Sciatic nerve (tissue), 2 donors: ENCODE measurements around the gene THAP7. TPM values are rescaled to one million over a fixed set of nuclear protein-coding genes. Genes with fewer than 3 reads are reported as not detected.

Source experiments
- ATAC-seq: fragments of 200-7000 bp; cut with Tn5 transposase; one replicate; pipeline ENCODE4 v1.9.1; 2020; ENCODE audit warnings: mild to moderate bottlenecking, moderate library complexity
- DNase-seq: peaks from one replicate; pipeline ENCODE4 v3.0.0-alpha.2; 2020; ENCODE audit warnings: low spot score
- intact Hi-C: fragments of 100-400 bp; cut with DNase I; formaldehyde crosslinking; loops from one replicate; pipeline ENCODE4 v1.14.2; 2022
- total RNA-seq: library from RNA; stranded (reverse); fragmentation: NEBNext Ultra II Directional; extraction: Animal tissue kit (Norgen Biotek cat#: 25700); gene quantifications from one replicate; pipeline ENCODE4 v1.2.1, GENCODE V29; 2021
- donor health status: DM: no; HTN: no; CAD: no.
- donor health status: DM: no; HTN: no; CAD: no.

The THAP7 gene
- total RNA-seq, 1 donor from 2014 or later, result 21.9 TPM

DNA sequence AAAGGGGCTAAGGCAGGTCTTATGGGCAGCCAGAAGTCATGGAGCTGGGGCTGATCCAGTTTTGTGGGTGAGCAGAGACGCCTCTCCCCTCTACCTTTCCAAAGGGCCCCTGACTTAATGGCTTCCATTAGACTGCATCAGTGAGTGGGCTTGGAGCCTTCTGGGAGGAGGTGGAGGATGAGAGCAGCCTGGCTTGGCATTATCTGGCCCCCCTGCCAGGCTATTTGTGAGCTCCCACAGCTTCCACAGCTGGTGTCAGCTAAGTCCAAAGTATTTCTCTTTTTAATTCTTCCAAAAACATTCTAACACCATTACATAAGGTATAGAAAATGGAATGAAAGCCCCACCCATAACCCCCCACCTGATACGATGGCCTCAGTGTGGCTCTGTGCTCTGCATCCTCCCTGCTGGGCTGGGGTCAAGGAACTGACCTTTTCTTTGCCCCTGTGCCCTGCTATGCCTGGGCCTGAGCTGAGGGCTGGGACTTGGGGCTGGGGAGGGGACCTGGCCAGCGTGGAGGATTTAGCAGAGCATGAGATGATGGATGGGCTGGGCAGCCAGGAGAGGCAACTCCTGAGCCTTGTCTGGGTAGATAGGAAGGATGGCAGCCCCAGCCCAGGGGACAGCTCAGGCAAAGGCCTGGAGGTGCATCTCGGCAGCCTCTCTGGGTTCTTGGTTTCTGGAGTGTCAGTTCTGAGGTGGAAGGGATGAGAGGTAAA lies 30.8 kb downstream of the THAP7 start:
- ATAC-seq (no peak), DNase-seq (no peak)
- intact Hi-C loops, result no loop called here

DNA sequence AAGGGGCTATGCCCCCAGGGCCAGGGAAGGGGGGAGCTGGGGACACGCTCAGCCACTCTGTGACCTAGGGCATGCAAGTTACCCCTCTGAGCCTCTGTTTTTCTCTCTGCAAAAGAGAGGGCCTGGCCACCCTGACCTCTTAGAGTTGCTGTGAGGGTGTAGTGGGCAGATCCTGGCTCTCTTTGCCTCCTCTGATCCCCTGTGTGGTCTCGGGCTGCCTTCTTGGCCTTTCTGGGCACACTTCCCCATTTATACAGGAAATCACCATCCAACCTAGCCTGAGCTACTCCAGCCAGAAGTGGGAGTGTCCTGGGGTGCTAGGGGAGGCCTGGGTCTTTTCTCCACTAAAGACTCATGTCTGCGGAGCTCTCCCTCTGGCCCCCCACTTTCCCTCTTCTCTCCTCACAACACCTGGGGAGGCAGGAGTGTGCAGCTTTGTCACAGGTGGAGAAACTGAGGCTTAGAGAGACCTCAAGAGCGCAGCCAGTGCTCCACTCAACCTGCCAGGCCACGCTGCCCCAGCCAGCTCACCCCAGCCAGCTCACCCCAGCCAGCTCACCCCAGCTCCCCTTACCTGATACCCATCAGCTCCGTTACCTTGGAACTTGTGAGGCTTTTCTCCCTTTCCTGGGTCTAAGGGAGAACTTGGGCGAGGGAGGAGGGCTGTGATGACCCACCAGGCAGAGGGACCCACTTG lies 33.5 kb downstream of the THAP7 start:
- ATAC-seq (no peak), DNase-seq (no peak)
- intact Hi-C loops, result no loop called here

DNA sequence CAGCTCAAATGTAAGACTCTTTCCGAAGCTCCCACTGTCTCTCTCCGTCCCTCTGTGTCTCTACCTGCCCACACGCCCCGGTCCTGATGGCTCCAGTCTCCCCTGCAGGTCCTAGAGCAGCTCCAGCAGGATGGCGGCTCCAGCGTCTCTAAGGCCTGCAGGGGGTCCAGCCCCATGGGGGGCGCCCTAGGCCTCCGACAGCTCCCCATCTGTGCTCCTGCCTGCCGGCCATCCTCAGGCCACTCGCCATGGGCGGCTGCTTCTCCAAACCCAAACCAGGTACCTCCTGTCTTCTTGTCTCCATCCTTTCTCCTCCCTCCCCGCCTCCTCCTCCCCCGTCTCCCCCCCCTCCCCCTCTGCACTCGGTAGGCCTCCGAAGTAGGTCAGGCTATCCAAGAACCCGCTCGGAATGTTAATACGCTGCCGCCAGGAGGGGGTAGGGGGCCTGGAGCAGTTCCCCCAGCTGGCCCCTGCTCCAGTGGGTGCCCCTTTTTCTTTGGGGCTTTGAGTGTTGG lies 34.2 kb downstream of the THAP7 start:
- no peak for DNase-seq
- ATAC-seq, result no peak
- intact Hi-C loops, result no loop called here

DNA sequence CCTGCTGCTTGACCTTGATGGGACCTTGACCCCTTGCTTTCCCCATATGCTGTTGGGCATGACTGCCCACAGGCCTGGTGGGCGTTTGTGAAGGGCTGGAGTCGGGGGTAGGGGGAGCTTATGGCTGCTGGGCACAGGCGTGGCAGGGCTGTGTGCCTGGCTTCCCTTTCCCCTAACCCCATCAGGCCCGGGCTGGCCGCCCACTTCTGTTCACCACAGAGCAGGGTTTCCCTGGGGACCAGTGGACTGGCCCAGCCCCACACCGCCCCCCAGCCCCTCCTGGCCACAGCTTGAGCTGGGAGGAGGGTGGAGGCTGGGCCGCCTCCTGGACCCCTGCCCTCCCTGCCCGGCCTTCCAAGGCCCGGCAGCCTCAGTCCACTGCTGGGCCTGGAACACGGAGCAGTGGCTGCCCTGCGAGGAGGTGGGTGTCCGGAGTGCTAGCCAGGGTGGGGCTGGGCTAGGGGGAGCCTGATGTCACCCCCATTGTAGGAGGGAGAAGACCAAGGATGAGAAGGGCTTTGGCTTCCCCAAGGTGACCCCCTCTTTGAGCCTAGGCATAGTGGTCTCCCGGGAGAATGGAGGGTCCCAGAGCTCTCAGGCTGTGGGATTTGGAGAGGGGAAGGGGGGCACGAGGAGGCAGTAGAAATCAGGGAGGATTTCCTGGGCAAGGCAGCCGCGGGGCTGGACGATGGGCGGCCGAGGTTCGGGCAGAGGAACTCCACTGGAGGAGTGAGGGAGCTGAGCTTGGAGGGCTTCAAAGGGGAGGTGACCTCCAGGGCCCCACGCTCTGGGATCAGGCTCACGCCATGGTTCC lies 34.8 kb downstream of the THAP7 start, which contains the start of gene AIFM3:
Gene AIFM3 (plus strand): TSS at position 373 of the 814 bp plus-strand sequence. CDS start 690 bp downstream, outside the sequence.
- DNase-seq (no peak), ATAC-seq (no peak)
- intact Hi-C loops, result no loop called here

DNA sequence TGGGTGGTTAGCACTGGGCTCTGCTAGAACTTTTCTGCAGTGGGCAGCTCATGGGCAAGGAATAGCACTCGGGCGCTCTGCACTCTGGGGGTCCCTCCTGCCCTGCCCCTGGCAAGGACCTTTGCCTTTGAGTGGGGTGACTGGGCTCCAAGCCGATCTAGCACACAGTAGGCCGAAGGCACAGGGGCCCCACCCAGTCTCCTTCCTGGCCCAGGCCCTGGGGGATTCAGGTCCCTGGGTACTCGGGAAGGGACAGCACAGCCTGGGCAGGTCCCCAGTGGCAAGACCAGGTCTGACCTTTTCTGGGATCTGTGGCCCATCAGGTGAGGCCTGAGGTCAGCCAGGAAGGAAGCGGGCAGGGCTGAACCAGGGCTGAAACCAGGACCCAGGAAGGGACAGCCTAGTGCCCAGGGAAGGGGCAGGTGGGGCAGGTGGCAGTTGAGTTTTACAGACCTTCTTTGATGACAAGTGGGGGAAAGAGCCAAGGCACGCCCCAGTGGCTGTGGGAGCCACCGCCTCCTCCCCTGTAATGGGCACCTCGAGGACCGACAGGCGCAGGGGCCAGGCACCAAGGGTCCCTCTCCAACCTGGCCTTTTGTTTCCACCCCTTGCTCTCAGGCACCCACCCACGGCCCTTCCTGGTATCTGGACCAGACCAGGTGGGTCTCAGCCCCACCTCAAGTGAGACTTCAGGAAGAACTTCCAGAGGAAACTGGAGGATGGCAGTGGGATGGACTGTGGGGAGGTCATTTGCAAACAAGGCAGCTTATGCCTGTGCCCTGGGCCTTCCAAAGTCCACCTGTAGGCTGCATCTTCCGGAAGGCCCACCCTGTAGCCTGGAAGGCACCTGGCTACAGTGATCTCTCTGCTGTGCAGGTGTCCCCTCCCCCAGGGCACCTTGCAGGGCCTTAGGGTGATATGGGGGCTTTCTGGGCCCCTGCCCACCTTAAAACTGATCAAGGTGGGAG lies 35.7 kb downstream of the THAP7 start:
- DNase-seq, result no peak
- intact Hi-C loops, result no loop called here
- no peak for ATAC-seq

DNA sequence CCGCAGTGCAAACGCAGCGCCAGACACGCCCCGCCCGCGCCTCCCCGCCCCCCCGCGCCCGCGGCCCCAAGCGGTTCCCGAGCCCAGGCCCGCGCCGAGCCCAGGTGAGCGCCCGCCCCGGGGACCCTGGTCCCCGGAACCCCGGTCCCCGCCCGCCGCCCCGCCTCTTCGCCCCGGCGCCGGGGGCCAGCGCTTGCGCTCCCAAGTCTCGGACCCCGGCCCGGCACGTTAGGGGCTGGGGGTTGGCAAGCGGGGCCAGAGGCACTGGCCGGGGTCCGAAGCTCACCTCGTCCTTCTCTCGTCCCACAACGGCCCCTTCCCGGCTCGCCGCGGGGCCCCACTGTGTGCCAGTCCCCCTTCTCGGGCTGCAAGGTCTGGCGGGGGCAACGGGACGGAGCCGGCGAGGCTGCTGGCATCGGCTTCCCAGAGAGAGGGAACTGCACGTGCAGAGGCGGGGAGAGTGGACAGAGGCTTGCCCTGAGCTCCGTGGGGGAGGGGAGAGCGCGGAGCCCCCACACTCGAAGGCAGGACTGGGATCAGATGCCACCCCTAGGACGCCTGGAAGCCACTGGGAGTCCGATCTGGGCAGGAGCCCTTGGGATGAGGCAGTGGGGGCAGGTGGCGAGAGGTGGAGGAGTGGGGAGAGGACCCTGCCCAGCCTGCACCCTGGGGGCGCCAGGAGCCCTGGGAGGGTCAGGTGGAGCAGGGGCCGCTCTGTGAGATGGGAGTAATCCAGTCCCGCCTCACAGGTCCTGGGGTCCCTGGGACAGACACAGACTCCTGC lies 36.6 kb downstream of the THAP7 start:
- intact Hi-C loops, result no loop called here
- no peak for DNase-seq
- ATAC-seq, result no peak

DNA sequence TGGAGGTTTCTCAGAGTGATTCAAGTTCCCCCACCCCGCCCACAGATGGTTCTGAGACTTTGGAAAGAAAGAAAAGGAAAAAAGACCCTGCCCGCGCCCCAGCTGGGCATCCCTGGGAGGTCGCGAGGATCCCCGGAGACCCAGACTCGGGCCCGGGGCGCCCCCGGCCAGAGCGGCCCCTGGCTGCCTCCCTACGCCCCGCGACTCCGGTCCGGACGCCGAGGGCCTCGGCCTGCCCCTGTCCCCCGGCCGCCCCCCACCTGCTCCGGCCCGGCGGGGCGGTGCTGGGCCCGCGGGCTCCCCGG lies 37.2 kb downstream of the THAP7 start:
- ATAC-seq (no peak), DNase-seq (no peak)
- intact Hi-C loops, result no loop called here

DNA sequence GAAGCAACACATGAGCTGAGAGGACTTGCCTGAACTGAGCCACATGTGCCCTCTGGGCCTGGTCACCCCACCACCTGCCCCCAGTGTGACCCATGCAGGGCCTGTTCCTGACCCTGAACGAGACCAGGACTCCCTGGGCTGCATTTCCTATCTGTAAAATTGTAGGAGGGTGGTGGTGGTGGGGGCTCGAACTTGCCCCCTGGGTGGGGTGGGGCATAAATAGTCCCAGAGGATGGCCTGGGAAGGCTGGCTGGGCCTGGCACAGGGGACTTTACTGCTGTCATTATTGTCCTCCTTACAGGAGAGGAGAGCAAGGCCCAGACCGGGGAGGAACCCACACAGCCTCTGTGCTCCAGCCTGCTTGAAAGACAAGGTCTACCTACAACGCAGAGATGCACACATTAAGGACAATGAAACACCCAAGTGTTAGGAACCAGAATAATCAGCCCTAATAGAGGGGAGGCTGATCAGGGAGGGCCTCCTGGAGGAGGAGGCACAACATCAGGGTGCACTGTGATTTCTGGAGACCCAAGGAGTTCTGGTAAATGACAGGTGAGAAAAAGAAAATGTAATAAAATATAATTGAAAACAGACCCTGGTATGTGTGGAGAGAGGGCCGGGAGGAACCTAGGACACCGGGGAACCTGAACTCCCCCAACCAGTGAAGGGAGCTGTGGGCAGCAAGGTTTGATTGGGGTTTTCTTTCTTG lies 37.7 kb downstream of the THAP7 start:
- intact Hi-C loops, result no loop called here
- DNase-seq (no peak), ATAC-seq (no peak)

DNA sequence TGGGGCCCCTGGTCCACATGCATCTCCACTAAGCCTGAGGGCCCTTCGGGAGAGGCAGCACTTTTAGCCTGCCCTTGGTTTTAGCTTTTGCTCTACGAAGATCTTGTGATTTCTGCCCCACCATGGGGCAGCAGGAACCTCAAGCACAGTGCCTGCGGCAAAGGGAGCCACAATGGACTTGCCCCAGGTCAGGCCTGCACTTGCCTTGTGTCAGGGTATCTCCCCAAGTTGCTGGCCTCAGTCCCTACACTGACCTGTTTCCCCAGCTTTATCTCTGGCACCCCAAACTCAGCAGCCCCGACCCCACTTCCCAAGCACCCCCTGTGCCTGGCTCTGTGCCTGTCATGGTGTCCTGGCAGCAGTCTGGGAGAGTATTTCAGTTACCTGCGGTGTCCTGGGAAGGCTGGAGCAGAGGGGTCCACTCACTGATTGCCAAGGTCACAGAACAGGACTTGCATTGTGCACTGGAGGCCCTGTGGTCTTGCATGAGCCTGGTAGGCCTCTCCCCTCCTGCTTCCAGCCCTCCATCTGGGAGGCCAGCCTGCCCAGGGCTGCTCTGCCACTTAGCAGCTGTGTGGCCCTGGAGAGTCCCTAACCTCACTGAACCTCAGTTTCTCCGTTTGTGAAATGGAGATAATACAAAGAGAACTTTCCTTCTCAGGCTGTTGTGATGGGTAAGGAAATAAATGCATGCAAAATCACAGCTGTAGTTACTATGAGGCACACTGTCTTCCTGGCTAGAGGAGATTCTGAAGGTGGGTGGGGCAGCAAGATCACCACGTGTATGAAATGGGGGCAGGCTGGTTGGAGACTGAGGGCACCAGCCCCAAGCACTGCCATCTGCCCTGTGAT lies 38.5 kb downstream of the THAP7 start:
- intact Hi-C loops, result no loop called here
- DNase-seq, result no peak
- no peak for ATAC-seq

DNA sequence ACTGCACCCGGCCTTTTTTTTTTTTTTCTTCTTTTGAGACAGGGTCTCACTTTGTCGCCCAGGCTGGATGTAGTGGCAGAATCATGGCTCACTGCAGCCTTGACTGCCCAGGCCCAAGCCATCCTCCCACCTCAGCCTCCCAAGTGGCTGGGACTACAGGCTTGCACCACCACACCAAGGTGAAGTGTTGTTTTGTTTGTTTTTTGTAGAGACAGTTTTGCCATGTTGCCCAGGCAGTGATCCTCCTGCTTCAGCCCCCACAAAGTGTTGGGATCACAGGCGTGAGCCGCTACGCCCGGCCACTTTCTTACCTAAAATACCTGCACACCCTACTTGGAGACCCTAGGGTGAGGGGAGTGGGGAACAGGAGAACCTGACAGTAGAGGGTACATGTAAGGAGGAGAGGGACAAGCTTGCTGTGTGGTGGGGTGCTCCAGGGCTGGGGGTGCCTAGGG lies 39.4 kb downstream of the THAP7 start:
- intact Hi-C loops, result no loop called here
- DNase-seq, result no peak
- no peak for ATAC-seq

DNA sequence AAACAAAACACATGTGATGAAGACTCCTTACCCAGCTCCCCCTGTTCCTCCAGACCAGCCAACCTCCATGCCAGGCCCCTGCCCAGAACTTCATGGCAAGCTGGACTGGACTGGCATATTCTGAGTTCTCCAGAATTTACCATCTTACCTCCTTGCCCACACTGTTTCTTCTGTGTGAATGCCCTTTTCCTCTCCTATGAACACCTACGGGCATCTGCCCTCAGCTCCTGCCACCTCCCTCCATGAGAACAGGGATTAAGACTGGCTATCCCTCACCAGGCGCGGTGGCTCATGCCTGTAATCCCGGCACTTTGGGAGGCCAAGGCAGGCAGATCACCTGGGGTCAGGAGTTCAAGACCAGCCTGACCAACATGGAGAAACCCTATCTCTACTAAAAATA lies 41.3 kb downstream of the THAP7 start:
- DNase-seq (no peak), ATAC-seq (no peak)
- intact Hi-C loops, result no loop called here

DNA sequence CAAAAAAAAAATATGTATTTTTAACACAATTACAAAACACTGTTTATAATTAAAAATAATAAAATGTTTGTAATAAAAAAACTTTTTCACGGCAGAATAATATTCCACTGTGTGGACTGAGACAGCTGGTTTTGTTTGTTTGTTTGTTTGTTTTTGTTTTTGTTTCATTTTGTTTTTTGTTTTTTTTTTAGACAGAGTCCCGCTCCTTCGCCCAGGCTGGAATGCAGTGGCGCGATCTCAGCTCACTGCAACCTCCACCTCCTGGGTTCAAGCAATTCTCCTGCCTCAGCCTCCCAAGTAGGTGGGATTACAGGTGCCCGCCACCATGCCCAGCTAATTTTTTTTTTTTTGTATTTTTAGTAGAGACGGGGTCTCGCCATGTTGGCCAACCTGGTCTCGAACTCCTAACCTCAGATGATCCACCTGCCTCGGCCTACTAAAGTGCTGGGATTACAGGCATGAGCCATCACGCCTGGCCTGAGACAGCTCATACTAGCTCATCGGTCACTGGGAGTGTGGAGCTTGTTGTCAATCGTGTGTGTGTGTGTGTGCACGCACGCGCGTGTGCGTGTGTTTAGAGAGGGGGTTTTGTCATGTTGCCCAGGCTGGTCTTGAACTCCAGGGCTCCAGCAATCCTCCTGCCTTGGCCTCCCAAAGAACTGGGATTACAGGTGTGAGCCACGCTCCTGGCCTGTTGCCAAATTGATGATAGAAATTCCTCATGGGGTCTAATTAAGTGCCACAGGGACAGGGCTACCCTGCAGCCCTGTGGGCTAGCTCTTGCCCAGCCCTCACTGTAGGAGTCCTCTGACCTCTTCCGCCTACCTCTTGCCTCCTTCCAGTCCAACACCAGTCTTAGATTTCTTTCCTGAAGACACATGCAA lies 42.1 kb downstream of the THAP7 start:
- intact Hi-C loops, result no loop called here
- ATAC-seq (no peak), DNase-seq (no peak)

DNA sequence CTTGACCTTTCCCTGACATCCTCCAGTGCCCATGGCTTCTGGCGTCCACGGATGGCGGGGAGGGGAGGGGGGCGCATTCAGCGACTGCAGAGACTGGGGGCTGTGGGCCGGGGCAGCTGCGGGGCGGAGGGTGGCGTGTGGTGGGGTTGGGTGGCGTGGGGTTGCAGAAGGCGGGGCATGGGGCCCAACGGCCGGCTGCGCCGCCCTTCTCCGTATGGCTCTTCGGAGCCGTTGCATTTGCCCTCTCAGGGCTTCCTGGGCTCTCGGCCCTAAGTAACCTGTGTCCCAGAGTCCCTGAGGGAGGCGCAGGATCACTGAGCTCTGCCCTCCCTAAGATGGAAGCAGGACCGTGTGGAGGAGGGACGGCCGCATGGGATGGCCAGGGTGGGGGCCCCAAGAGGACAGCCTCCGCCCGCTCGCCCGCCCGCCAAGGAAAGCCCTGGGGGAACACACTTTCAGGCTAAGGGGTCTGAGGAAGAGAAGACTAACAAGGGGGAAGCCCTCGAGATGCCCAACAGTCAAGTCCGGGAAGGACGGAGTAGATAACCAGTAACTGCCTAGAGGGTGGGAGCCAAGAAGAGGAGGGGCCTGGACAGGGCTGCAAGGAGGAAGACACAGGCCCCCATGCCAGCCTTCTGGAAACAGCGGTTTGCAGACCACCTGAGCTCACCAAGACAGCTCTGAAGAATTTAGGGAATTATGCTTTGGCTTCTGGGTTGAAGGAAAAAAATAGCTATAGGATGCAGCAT lies 44.1 kb downstream of the THAP7 start:
- DNase-seq (no peak), ATAC-seq (peak; percentile 62)
- intact Hi-C loops, result no loop called here

DNA sequence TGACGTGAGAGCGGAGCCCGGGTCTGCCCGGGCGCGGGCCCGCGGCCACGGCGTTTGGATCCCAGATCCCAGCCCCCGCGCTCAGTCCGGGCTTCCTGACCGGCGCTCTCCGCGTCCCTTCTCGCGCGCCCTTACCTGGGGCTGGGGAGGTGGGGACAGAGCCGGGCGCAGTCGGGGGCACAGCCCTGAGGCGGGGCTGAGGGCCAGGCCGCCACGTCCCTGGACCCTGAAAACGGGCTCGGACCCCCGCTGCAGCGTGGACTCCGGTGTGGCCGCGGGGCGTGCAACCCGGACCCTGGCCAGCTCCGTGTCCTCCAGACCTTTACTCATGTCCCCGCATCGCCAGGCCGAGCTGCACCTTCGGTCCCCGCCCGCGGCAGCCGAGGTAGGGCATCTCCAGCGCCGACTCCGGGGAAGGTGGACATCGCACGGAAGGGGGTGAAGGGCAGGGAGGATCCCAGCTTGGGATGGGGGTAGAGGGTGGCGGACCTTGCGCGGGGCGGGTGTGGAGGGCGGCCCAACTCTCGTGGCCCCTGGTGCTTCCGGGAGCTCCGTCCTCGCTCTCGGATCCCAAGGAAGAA lies 44.7 kb downstream of the THAP7 start:
- ATAC-seq, result peak; percentile 53
- DNase-seq, result no peak
- intact Hi-C loops, result no loop called here
